ENCODE results near the gene FANCD2OS.
"Not testable (repeated sequence)": the region's sequence is repeated elsewhere in the genome, so short reads cannot be mapped to it uniquely, and the experiment has no call there.

The FANCD2OS gene, protein sequence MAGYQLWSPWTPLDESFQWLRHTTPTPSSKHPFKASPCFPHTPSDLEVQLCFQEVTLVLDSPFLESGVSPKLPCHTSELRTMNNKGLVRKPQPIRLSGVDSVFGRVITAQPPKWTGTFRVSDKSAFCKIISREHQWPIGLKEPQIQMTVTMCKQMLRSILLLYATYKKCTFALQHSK

GRCh38 chr3:10108091-10108490 is at the start of gene FANCD2OS:
FANCD2OS (minus strand) TSS chr3:10108255; CDS start chr3:10104774, 3,481 bp downstream.
- no peak for DNase-seq

- no peak for DNase-seq
Observed at GRCh38 chr3:10157031-10157430, 49.0 kb upstream of the FANCD2OS start.

DNA sequence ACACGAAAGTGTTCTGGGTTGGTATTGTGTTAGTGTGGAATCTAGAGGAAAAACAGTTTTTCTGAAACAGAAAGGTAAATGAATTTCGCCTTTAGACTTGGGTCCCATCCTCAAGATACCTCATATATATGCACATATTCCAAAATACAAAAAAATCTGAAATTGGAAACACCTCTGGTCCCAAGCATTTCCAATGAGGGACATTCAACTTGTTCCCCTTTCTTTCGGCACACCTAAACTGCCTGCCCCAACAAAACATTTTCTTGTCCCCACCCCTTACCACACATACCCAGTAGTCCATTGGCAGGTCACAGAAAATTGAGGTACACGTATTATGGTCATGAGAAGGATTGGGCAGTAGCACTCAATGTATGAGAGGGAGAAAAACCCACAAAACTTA is 47.6 kb upstream of the FANCD2OS start:
- DNase-seq: no peak

GRCh38 chr3:10155123-10155472 is 47.0 kb upstream of the FANCD2OS start:
- DNase-seq: no peak

DNA sequence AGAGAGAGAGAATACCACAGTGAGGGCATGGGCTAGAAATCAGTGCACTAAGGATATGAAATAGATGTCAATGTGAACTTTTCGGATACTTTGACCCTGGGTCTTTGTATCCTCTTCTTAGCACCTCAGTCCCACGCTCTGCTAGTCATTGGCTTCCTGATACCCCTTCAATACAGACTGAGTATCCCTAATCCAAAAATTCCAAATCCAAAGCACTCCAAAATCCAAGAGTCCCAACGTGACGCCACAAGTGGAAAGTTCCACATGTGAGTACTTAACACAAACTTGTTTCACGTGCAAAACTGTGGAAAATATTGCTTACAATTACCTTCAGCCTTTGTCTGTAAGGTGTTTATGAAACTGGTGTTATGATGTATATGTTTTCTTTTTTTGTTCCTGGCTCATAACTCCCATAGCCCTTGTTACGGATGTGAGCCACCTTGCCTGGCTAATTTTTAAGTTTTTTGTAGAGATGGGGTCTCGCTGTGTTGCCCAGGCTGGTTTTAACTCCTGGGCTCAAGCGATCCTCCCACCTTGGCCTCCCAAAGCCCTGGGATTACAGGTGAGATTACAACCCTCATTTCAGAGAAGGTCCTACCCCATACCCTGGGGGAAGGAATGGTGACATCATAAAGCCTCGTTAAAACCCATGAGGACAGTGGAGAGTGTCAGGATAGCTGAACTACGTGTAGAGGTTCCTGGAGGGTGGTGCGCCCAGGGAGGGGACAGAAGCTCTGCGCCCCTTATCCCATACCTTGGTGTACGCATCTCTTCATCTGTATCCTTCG is 46.5 kb upstream of the FANCD2OS start:
- no peak for DNase-seq

GRCh38 chr3:10150987-10151386 is 42.9 kb upstream of the FANCD2OS start:
- DNase-seq: no peak

- DNase-seq: no peak
Observed at GRCh38 chr3:10149226-10149625, 41.2 kb upstream of the FANCD2OS start.

DNA sequence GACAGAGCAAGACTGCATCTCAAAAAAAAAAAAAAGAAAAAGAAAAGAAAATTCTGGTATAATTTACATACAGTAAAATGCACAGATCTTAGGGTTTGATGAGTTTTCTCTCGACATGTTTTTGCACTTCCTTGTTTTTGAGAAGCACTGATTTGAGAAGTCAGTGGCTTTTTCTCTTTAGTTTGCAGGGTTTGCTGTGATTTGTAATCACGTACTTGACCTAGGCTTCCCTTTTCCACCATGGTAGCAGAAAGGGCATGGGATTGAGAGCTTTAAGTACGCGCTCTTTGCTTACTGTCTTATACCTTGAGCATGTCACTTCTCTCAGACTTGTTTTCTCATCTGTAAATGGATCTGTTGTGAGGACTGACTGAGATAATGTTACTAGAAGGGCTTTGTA is 37.6 kb upstream of the FANCD2OS start:
- DNase-seq: no peak

GRCh38 chr3:10142707-10143560 is 34.9 kb upstream of the FANCD2OS start:
- no peak for DNase-seq

GRCh38 chr3:10140996-10141546 is 33.0 kb upstream of the FANCD2OS start:
- no peak for DNase-seq

DNA sequence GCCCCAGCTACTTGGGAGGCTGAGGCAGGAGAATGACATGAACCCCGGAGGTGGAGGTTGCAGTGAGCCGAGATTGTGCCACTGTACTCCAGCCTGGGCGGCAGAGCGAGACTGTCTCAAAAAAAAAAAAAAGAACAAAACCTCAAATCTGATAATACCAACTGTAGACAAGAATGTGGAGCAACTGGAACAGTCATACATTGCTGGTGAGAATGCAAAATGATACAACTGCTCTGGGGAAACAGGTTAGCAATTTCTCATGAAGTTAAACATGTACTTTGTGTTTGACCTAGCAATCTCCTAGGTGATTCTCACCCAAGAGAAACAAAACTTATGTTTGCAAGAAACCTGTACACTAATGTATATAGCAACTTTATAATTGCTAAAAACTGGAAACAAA is 29.1 kb upstream of the FANCD2OS start:
- DNase-seq: no peak

GRCh38 chr3:10136426-10137005 is 28.5 kb upstream of the FANCD2OS start:
- no peak for DNase-seq

GRCh38 chr3:10135872-10136271 is 27.8 kb upstream of the FANCD2OS start:
- not testable (repeated sequence) for DNase-seq

- DNase-seq: no peak
Observed at GRCh38 chr3:10122724-10123123, 14.7 kb upstream of the FANCD2OS start.

DNA sequence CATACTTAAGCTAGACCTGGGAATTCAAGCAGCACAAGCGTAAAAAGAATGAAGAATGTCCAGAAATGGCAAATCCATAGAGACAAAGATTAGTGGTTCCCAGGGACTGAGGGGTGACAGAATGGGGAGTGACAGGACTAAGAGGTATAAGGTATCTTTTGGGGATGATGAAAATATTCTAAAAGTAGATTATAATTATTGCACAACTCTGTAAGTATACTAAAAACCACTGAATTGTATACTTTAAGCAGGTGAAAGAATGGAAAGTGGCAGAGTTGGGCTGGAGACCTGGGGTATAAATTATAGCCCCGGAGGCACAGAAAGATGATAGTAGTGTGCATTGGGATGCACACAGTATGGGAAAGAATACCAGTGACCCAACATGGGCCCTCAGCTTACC is 13.0 kb upstream of the FANCD2OS start:
- no peak for DNase-seq

GRCh38 chr3:10119376-10119775 is 11.3 kb upstream of the FANCD2OS start:
- no peak for DNase-seq

DNA sequence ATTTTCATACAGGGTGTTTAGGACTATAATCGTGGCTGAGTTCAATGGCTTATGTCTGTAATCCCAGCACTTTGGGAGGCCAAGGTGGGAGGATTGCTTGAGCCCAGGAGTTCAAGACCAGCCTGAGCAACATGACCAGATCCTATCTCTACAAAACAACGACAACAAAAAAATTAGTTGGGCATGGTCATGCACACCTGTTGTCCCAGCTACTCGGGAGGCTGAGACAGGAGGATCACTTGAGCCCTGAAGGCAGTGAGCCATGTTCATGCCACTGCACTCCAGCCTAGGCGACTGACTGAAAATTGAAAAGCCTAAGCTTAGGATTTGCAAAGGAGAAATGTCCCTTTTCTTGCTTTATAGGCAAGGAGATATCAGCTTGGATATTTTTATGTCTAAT is 8.9 kb upstream of the FANCD2OS start:
- DNase-seq: no peak

GRCh38 chr3:10116138-10116460 is 8.0 kb upstream of the FANCD2OS start:
- DNase-seq: no peak

GRCh38 chr3:10115326-10116137 is 7.5 kb upstream of the FANCD2OS start, which contains the start of gene BRK1:
BRK1 (plus strand) TSS chr3:10115675; CDS start chr3:10115702, 27 bp downstream.
- DNase-seq: peak; percentile 81

- no peak for DNase-seq
Observed at GRCh38 chr3:10106919-10107318, 1.1 kb downstream of the FANCD2OS start.

- DNase-seq: no peak
Observed at GRCh38 chr3:10099041-10099440, 9.0 kb downstream of the FANCD2OS start.

GRCh38 chr3:10093678-10094077 is 14.4 kb downstream of the FANCD2OS start:
- DNase-seq: no peak
